WTC11 (cell line): ENCODE data around the gene RPTOR. TPM values are rescaled to one million over a fixed set of nuclear protein-coding genes. Genes with fewer than 3 reads are reported as not detected.

Experiments used
- ATAC-seq: fragments of 200-7000 bp; cut with Tn5 transposase; 2 replicates; pipeline ENCODE4 v1.10.0; 2021; ENCODE audit warnings: mild to moderate bottlenecking, moderate library complexity
- CTCF ChIA-PET: fragments of 300-600 bp; sonication (Branson Sonifier 250); formaldehyde crosslinking; loops from one replicate; lab custom pipeline; 2021; ENCODE audit warnings: antibody characterized with exemption; lab: Charles Lee
- POLR2A ChIA-PET: fragments of 350-600 bp; sonication (Branson Sonifier 250); formaldehyde crosslinking; loops from one replicate; lab custom pipeline; 2021; ENCODE audit warnings: antibody characterized with exemption; lab: Charles Lee
- DNase-seq: peaks from one replicate; pipeline ENCODE4 v3.0.0; 2021; ENCODE audit warnings: low spot score
- H3K27ac Mint-ChIP-seq: 2 replicates; pipeline ENCODE4 v1.8.0; 2021; ENCODE audit warnings: mixed read lengths
- H3K27me3 Mint-ChIP-seq: 2 replicates; pipeline ENCODE4 v1.8.0; 2021; ENCODE audit warnings: low read depth, mild to moderate bottlenecking, moderate library complexity, mixed read lengths
- H3K36me3 Mint-ChIP-seq: 2 replicates; pipeline ENCODE4 v1.8.0; 2021; ENCODE audit warnings: mixed read lengths
- H3K4me1 Mint-ChIP-seq: 2 replicates; pipeline ENCODE4 v1.8.0; 2022; ENCODE audit warnings: mixed read lengths
- H3K4me3 Mint-ChIP-seq: 2 replicates; pipeline ENCODE4 v1.8.0; 2021; ENCODE audit warnings: mild to moderate bottlenecking, moderate library complexity, mixed read lengths
- H3K9me3 Mint-ChIP-seq: 2 replicates; pipeline ENCODE4 v1.8.0; 2021; ENCODE audit warnings: mixed read lengths
- ELF4 ChIP-seq: sonication (generic); formaldehyde crosslinking; IDR thresholded peaks from 2 replicates; pipeline ENCODE4 v1.8.1; 2022; ENCODE audit warnings: low read depth, mild to moderate bottlenecking, moderate library complexity, missing genetic modification reagents
- EMX1 ChIP-seq: fragments of 250-450 bp; sonication (Bioruptor Pico); IDR thresholded peaks from 2 replicates; pipeline ENCODE4 v1.8.0; 2021; ENCODE audit warnings: mild to moderate bottlenecking
- GABPB1 ChIP-seq: sonication (generic); formaldehyde crosslinking; IDR thresholded peaks from 2 replicates; pipeline ENCODE4 v1.8.1; 2023; ENCODE audit warnings: mild to moderate bottlenecking, missing genetic modification reagents
- NR3C1 ChIP-seq: sonication (generic); formaldehyde crosslinking; conservative IDR thresholded peaks from 2 replicates; pipeline ENCODE4 v1.8.1; 2023; ENCODE audit warnings: low read depth, mild to moderate bottlenecking, missing genetic modification reagents
- PRRX2 ChIP-seq: fragments of 250-450 bp; sonication (Bioruptor Pico); IDR thresholded peaks from 2 replicates; pipeline ENCODE4 v1.8.0; 2021; ENCODE audit warnings: mild to moderate bottlenecking
- SP1 ChIP-seq: sonication (generic); formaldehyde crosslinking; conservative IDR thresholded peaks from 2 replicates; pipeline ENCODE4 v1.8.1; 2022; ENCODE audit warnings: missing genetic modification reagents
- ZNF232 ChIP-seq: sonication (generic); formaldehyde crosslinking; IDR thresholded peaks from 2 replicates; pipeline ENCODE4 v1.8.0; 2022; ENCODE audit warnings: mild to moderate bottlenecking, missing genetic modification reagents
- ZNF317 ChIP-seq: sonication (generic); formaldehyde crosslinking; IDR thresholded peaks from 2 replicates; pipeline ENCODE4 v1.8.1; 2023; ENCODE audit warnings: low read depth, mild to moderate bottlenecking, moderate library complexity, missing genetic modification reagents, borderline replicate concordance
- ZNF416 ChIP-seq: fragments of 250-450 bp; sonication (Bioruptor Pico); IDR thresholded peaks from 2 replicates; pipeline ENCODE4 v1.9.0; 2021; ENCODE audit warnings: mild to moderate bottlenecking, inconsistent platforms
- total RNA-seq: library from RNA; stranded (reverse); gene quantifications from 3 replicates; pipeline ENCODE4 v1.2.3, GENCODE V29; 2021
- TF ChIP-seq, protein P1 (sequence below): sonication (generic); formaldehyde crosslinking; IDR thresholded peaks from 2 replicates; pipeline ENCODE4 v1.8.1; 2023; ENCODE audit warnings: mild to moderate bottlenecking, missing genetic modification reagents, moderate library complexity
- TF ChIP-seq, protein P2 (sequence below): sonication (generic); formaldehyde crosslinking; IDR thresholded peaks from 2 replicates; pipeline ENCODE4 v1.8.0; 2022; ENCODE audit warnings: mild to moderate bottlenecking, missing genetic modification reagents
- TF ChIP-seq, protein P3 (sequence below): sonication (generic); formaldehyde crosslinking; IDR thresholded peaks from 2 replicates; pipeline ENCODE4 v1.8.1; 2023; ENCODE audit warnings: mild to moderate bottlenecking, missing genetic modification reagents, borderline replicate concordance
- TF ChIP-seq, protein P4 (sequence below): sonication (generic); formaldehyde crosslinking; IDR thresholded peaks from 2 replicates; pipeline ENCODE4 v1.8.1; 2022; ENCODE audit warnings: missing genetic modification reagents, borderline replicate concordance
- TF ChIP-seq, protein P5 (sequence below): fragments of 250-450 bp; sonication (Bioruptor Pico); IDR thresholded peaks from 2 replicates; pipeline ENCODE4 v2.1.2; 2022; ENCODE audit warnings: mild to moderate bottlenecking, moderate library complexity
- TF ChIP-seq, protein P6 (sequence below): sonication (generic); formaldehyde crosslinking; IDR thresholded peaks from 2 replicates; pipeline ENCODE4 v1.8.1; 2023; ENCODE audit warnings: mild to moderate bottlenecking, missing genetic modification reagents, moderate library complexity
- TF ChIP-seq, protein P7 (sequence below): sonication (generic); formaldehyde crosslinking; IDR thresholded peaks from 2 replicates; pipeline ENCODE4 v1.8.0; 2022; ENCODE audit warnings: missing genetic modification reagents

The RPTOR gene
- total RNA-seq, 1 experiment from 2014 or later, result 41.0 TPM

DNA sequence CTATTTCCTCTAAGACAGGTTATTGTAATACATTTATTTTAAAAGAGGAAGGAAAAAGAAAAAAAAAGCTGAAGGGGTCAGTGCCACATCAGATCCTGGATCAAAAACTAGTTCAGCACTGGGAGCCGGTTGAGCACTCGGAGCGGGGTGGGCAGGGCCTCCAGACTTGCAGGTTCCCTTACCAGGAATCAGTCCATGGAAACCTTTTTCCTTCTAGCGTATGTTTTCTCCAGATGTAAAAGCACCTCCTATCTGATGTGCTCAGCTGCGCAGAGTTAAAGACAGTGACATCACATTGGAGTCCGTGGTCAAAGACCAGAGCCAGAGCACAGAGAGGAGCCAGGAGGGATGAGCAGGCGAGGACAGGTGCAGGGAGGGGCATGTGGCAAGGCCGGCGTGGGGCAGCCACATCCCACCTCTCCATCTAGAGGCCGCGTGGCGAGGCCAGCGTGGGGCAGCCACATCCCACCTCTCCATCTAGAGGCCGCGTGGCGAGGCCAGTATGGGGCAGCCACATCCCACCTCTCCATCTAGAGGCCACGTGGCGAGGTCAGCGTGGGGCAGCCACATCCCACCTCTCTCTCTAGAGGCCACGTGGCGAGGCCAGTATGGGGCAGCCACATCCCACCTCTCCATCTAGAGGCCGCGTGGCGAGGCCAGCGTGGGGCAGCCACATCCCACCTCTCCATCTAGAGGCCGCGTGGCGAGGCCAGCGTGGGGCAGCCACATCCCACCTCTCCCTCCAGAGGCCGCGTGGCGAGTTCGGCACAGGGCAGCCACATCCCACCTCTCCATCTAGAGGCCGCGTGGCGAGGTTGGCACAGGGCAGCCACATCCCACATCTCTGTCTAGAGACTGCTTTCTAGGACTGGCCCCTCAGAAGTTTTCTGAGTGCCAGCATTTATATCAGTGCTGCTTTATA lies 280.2 kb downstream of the RPTOR start:
- no peak overlapping the region for H3K27ac Mint-ChIP-seq

DNA sequence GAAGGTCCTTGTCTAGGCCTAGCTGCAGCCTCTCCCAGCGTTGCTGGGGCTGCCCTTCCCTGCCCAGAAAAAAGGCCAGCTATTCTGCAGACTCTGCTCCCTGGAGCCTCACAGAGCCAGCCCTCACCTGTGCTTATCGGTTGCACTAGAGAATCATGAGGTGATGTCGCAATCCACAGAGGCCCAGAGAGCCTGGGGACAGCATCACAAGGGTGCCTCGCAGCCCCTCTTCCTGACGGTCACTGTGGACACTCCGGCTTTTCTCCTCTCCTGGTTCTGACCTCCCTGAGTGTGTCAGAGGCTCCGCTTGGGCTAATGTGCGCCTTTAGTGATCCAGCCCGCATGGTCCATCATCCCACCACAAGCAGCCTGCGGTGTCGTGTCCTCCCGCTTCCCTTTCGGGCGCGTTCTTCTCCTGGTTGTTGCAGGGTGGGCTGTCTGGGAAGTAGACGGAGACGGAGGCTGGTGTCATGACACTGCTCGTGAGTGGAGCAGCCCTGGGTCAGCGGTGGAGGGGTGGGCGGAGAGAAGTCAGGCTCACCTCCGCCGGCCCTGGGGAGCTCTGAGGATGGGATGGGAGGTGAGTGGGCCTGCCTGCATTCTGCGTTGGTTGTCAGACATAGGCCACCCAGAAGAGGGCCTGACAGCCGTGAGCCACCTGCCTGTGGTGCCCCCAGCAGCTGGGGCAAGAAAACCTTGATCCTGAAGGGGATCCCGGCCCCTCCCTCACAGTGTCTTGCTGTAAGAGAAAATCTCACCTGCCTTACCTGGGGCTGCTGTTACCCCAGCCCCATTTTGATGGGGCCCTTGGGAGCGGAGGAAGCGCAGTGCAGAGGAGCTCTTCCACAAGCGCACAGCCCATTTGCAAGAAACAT lies 281.1 kb downstream of the RPTOR start:
- ATAC-seq (no peak), DNase-seq (no peak)
- H3K27ac Mint-ChIP-seq, result no peak overlapping the region; the same call in 1 of the 2 replicates
- no peaks in the 10 kb centered on the region; the same call in 1 of the 2 replicates for H3K36me3 Mint-ChIP-seq
- no peaks in the 10 kb centered on the region for H3K9me3 Mint-ChIP-seq
- POLR2A ChIA-PET, result no interaction called here
- no peak overlapping the region for H3K4me3 Mint-ChIP-seq
- peaks cover 26% of the 10 kb centered on the region for H3K4me1 Mint-ChIP-seq
- H3K27me3 Mint-ChIP-seq, result no peaks in the 10 kb centered on the region
- CTCF ChIA-PET, result interaction anchor here (1.6 kb wide), 1 partner anchor 74 kb away, joined by 8 read pairs; no protein-coding TSS in a partner anchor
- TF ChIP-seq SP1 (CRISPR knock-in tag), result no peak
- TF ChIP-seq ZNF317 (CRISPR knock-in tag), result no peak
- TF ChIP-seq, protein P1, sequence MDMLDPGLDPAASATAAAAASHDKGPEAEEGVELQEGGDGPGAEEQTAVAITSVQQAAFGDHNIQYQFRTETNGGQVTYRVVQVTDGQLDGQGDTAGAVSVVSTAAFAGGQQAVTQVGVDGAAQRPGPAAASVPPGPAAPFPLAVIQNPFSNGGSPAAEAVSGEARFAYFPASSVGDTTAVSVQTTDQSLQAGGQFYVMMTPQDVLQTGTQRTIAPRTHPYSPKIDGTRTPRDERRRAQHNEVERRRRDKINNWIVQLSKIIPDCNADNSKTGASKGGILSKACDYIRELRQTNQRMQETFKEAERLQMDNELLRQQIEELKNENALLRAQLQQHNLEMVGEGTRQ (CRISPR knock-in tag), result no peak
- no peak for TF ChIP-seq GABPB1 (CRISPR knock-in tag)
- no peak for TF ChIP-seq PRRX2
- TF ChIP-seq, protein P2, sequence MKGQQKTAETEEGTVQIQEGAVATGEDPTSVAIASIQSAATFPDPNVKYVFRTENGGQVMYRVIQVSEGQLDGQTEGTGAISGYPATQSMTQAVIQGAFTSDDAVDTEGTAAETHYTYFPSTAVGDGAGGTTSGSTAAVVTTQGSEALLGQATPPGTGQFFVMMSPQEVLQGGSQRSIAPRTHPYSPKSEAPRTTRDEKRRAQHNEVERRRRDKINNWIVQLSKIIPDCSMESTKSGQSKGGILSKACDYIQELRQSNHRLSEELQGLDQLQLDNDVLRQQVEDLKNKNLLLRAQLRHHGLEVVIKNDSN (CRISPR knock-in tag), result no peak
- TF ChIP-seq, protein P3, sequence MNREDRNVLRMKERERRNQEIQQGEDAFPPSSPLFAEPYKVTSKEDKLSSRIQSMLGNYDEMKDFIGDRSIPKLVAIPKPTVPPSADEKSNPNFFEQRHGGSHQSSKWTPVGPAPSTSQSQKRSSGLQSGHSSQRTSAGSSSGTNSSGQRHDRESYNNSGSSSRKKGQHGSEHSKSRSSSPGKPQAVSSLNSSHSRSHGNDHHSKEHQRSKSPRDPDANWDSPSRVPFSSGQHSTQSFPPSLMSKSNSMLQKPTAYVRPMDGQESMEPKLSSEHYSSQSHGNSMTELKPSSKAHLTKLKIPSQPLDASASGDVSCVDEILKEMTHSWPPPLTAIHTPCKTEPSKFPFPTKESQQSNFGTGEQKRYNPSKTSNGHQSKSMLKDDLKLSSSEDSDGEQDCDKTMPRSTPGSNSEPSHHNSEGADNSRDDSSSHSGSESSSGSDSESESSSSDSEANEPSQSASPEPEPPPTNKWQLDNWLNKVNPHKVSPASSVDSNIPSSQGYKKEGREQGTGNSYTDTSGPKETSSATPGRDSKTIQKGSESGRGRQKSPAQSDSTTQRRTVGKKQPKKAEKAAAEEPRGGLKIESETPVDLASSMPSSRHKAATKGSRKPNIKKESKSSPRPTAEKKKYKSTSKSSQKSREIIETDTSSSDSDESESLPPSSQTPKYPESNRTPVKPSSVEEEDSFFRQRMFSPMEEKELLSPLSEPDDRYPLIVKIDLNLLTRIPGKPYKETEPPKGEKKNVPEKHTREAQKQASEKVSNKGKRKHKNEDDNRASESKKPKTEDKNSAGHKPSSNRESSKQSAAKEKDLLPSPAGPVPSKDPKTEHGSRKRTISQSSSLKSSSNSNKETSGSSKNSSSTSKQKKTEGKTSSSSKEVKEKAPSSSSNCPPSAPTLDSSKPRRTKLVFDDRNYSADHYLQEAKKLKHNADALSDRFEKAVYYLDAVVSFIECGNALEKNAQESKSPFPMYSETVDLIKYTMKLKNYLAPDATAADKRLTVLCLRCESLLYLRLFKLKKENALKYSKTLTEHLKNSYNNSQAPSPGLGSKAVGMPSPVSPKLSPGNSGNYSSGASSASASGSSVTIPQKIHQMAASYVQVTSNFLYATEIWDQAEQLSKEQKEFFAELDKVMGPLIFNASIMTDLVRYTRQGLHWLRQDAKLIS (CRISPR knock-in tag), result no peak
- no peak for TF ChIP-seq ELF4
- TF ChIP-seq ZNF232 (CRISPR knock-in tag), result no peak
- TF ChIP-seq, protein P4, sequence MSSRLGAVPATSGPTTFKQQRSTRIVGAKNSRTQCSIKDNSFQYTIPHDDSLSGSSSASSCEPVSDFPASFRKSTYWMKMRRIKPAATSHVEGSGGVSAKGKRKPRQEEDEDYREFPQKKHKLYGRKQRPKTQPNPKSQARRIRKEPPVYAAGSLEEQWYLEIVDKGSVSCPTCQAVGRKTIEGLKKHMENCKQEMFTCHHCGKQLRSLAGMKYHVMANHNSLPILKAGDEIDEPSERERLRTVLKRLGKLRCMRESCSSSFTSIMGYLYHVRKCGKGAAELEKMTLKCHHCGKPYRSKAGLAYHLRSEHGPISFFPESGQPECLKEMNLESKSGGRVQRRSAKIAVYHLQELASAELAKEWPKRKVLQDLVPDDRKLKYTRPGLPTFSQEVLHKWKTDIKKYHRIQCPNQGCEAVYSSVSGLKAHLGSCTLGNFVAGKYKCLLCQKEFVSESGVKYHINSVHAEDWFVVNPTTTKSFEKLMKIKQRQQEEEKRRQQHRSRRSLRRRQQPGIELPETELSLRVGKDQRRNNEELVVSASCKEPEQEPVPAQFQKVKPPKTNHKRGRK, result no peak
- TF ChIP-seq NR3C1 (CRISPR knock-in tag), result no peak
- TF ChIP-seq, protein P5, sequence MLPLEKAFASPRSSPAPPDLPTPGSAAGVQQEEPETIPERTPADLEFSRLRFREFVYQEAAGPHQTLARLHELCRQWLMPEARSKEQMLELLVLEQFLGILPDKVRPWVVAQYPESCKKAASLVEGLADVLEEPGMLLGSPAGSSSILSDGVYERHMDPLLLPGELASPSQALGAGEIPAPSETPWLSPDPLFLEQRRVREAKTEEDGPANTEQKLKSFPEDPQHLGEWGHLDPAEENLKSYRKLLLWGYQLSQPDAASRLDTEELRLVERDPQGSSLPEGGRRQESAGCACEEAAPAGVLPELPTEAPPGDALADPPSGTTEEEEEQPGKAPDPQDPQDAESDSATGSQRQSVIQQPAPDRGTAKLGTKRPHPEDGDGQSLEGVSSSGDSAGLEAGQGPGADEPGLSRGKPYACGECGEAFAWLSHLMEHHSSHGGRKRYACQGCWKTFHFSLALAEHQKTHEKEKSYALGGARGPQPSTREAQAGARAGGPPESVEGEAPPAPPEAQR, result no peak
- no peak for TF ChIP-seq ZNF416 (CRISPR knock-in tag)

More for the DNA sequence above, 280.2 kb downstream of the RPTOR start:
- no peak for TF ChIP-seq EMX1 (CRISPR knock-in tag)
- TF ChIP-seq, protein P6, sequence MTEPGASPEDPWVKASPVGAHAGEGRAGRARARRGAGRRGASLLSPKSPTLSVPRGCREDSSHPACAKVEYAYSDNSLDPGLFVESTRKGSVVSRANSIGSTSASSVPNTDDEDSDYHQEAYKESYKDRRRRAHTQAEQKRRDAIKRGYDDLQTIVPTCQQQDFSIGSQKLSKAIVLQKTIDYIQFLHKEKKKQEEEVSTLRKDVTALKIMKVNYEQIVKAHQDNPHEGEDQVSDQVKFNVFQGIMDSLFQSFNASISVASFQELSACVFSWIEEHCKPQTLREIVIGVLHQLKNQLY (CRISPR knock-in tag), result no peak
- TF ChIP-seq, protein P7, sequence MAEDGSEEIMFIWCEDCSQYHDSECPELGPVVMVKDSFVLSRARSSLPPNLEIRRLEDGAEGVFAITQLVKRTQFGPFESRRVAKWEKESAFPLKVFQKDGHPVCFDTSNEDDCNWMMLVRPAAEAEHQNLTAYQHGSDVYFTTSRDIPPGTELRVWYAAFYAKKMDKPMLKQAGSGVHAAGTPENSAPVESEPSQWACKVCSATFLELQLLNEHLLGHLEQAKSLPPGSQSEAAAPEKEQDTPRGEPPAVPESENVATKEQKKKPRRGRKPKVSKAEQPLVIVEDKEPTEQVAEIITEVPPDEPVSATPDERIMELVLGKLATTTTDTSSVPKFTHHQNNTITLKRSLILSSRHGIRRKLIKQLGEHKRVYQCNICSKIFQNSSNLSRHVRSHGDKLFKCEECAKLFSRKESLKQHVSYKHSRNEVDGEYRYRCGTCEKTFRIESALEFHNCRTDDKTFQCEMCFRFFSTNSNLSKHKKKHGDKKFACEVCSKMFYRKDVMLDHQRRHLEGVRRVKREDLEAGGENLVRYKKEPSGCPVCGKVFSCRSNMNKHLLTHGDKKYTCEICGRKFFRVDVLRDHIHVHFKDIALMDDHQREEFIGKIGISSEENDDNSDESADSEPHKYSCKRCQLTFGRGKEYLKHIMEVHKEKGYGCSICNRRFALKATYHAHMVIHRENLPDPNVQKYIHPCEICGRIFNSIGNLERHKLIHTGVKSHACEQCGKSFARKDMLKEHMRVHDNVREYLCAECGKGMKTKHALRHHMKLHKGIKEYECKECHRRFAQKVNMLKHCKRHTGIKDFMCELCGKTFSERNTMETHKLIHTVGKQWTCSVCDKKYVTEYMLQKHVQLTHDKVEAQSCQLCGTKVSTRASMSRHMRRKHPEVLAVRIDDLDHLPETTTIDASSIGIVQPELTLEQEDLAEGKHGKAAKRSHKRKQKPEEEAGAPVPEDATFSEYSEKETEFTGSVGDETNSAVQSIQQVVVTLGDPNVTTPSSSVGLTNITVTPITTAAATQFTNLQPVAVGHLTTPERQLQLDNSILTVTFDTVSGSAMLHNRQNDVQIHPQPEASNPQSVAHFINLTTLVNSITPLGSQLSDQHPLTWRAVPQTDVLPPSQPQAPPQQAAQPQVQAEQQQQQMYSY (CRISPR knock-in tag), result no peak
- POLR2A ChIA-PET, result no interaction called here
- CTCF ChIA-PET, result interaction anchor here (1.6 kb wide), 1 partner anchor 75 kb away, joined by 8 read pairs; no protein-coding TSS in a partner anchor
- H3K4me1 Mint-ChIP-seq, result peaks cover 35% of the 10 kb centered on the region
- no peaks in the 10 kb centered on the region for H3K27me3 Mint-ChIP-seq
- ATAC-seq, result no peak
- DNase-seq, result no peak
- H3K36me3 Mint-ChIP-seq, result no peaks in the 10 kb centered on the region; the same call in 1 of the 2 replicates
- H3K4me3 Mint-ChIP-seq, result no peak overlapping the region
- H3K9me3 Mint-ChIP-seq, result no peaks in the 10 kb centered on the region
